GM12891 (cell line): ENCODE results near the gene KRT8.

ENCODE experiments used
- PAX5 ChIP-seq: IDR thresholded peaks from 2 replicates; pipeline ENCODE4 v1.6.1; 2011; ENCODE audit warnings: low read length, moderate library complexity, mild to moderate bottlenecking; ENCODE audit not compliant: insufficient read depth, severe bottlenecking
- POLR2A ChIP-seq: IDR thresholded peaks from 2 replicates; pipeline ENCODE4 v1.6.1; 2011; ENCODE audit warnings: low read depth, low read length, control low read depth
- POLR2AphosphoS5 ChIP-seq: IDR thresholded peaks from 2 replicates; pipeline ENCODE4 v1.6.1; 2011; ENCODE audit warnings: low read depth, low read length, control low read depth
- SPI1 ChIP-seq: IDR thresholded peaks from 2 replicates; pipeline ENCODE4 v1.6.1; 2011; ENCODE audit warnings: low read depth, low read length, control low read depth
- TAF1 ChIP-seq: IDR thresholded peaks from 2 replicates; pipeline ENCODE4 v1.6.1; 2011; ENCODE audit warnings: low read depth, low read length, control low read depth

DNA sequence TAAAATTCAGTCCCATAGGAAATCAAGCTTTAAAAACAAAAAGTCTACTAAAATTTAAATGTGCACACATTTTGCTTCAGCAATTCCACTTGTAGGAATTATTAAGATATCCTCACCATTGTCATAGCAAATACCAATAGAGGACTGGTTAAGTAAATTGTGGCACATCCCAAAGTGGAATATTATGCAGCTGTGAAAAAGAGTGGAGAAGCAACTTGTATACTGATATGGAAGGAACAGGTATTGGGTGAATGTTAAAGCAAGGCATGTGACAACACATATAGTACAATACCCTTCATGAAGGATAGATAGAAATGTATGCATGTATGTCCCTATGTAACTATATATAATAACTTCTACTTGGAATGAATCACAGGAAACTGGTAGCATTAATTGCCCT lies 11.9 kb downstream of the KRT8 start:
- TF ChIP-seq POLR2AphosphoS5 (no peak), TAF1 (no peak), POLR2A (no peak), SPI1 (no peak), PAX5 (no peak)
